NCI-H526 treated with DMSO at 0.1 percent for 48 hours (cell line): ENCODE data around the gene DNMT3A.
"Not testable (repeated sequence)": the region's sequence is repeated elsewhere in the genome, so short reads cannot be mapped to it uniquely, and the experiment has no call there.

ENCODE experiments used
- DNase-seq: peaks from one replicate; lab custom pipeline; 2025; lab: John Stamatoyannopoulos, UW

DNMT3A gene

DNA sequence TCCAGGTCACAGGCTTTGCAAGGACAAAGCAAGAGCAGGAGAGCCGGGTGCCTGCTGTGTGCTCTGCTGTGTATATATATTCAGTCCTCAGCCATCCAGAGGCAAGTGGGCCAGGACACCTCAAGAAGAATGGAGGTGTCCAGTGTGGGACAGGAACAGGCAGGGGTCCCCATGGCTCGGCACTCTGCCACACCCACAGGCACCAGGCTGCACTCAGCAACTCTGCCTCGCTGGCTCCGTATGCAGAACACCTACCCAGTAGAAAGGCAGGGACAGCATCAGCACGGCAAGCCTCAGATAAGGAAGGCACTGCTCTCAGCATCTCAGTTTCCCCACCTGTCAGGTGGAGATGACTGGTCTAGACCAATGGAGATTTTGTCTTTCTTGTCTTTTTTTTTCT lies 57.8 kb downstream of the DNMT3A start:
- no peak for DNase-seq

DNA sequence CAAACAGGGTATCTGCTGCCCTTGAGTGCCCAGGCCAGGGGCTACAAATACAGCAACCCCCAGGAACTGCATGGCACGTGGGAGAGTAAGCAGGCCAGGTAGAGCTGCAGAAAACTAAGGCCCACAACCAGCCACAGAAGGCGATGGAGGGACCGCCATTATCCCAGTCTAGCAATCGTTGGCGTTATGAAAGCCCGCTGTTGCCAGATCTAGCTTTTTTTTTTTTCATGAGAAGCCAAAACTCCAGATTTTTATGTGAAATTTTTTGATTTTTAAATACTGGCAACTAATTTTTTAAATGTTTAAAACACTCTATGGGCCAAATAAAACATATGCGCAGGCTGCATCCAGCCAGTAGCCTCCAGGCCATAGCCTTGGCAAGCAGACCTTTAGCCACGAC lies 59.8 kb downstream of the DNMT3A start:
- DNase-seq, result no peak

GRCh38 chr2:25281522-25281921 lies 60.2 kb downstream of the DNMT3A start:
- DNase-seq, result no peak

- DNase-seq, result no peak
These were observed 61.6 kb downstream of the DNMT3A start for GRCh38 chr2:25280051-25280687.

DNA sequence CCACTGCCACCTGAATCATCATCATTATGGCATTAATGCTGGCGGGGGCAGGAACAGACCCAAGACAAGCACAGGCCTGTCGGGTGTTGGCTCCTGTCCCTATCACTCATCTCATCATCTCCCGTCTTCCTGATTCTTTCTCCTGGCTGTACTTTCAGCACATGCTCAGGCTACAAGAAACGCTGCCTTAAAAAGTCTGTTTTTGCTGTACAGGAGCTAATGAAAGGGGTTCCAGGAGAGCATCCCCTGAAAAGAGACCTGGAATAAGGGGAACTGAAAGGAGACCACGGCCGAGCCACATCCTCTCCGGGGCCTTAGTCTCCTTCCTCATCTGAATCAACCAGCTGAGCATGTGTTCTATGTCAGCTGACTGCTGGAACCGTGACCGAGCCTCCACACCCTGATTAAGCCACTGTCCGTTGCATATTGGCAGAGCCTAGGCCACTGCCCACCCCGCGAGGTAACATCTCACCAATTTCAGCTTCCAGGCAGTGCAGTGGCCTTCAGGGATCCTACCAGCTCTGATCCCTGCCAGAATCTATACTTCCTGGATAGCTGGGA lies 62.6 kb downstream of the DNMT3A start:
- DNase-seq, result no peak

DNA sequence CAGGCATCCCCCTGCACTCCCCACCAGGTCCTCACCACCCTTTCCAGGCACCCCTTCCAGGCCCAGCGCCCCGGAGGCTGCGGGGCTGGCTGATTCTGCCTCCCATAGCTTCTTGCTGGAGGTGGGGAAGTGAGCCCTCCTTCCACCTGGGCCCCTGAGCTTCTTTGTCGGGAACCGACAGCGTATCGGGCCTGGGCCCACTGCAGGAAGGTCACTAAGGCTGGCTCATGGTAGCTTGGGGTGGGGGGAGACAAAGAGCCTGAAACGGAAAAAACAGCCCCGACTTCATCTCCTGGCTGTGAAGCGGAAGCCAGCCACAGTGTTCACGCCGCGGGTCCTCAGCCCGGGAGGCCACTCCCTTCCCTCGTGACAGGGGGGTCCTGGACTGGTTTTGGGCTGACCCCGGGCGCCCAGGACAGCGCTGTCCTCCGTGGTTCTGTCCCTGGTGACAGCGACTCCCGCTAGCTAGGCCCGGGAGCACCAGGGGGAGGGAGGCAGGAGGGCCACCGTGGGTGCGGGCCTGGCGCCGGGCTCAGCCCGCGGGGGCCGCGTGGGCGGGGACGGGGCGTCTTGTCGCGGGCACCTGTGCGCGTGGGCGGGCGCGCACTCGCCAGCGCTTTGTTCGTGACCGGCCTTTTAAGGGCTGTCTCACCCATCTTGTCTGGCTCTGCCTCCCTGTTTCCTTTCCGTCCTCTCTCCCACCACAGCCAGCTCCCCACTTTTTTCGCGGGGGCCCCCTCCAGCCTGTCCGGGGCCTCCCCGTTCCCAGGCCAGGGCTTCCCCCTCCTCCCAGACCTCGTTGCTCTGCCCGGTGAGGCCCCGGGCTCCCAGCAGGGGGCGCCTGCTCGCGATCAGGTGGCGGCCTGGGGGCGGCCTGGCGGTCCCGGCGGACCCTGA lies 64.9 kb downstream of the DNMT3A start:
- DNase-seq, result no peak

GRCh38 chr2:25275575-25275965 lies 66.2 kb downstream of the DNMT3A start:
- no peak for DNase-seq

- DNase-seq, result no peak
These were observed 66.7 kb downstream of the DNMT3A start for GRCh38 chr2:25274868-25275574.

DNA sequence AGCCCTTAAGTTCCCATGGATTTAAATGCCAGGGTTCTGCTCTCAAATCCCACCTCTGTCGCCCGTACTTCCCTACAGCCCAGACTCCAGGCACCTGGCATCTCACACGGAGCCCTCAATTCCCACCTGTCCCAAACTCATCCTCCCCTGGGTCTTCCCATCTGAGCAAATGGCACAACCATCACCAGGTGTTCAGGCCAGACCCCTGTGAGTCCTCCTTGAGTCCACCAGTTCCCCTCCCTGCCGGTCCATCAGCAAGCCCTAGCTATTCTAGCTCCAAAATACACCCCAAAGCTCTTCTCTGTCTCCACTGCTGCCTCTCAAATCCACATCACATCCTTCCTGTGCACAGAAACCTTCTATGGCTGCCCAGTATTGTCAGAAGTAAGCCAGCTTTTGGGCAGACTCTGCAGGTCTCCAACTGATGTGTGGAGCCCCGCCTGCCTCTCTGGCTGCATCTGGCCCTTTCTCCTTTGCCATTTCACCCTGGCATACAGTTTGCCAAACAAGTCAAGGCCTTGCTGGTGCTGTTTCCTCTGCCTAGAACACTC lies 67.7 kb downstream of the DNMT3A start:
- DNase-seq, result no peak

- not testable (repeated sequence) for DNase-seq
These were observed 69.0 kb downstream of the DNMT3A start for GRCh38 chr2:25272705-25273104.

- DNase-seq, result no peak
These were observed 71.7 kb downstream of the DNMT3A start for GRCh38 chr2:25270061-25270460.

- no peak for DNase-seq
These were observed 72.5 kb downstream of the DNMT3A start for GRCh38 chr2:25269233-25269632.

- no peak for DNase-seq
These were observed 73.6 kb downstream of the DNMT3A start for GRCh38 chr2:25268139-25268538.

DNA sequence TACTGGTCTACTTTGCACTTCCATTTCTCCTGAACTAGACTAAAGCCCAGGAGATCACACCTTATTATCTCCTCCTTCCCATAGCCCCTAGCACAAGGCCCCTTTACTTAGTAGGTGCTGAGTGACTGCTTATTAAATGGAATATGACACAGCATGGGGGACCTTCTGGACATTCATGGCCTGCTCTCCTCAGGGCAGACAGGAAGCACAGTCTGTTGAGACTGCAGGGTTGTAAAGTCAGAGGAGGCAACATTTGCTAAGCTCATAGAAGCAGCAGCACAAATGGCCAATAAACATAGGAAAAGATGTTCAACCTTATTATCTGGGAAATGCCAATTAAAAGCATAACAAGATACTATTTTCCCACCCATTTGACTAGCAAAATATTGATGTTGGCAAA lies 75.3 kb downstream of the DNMT3A start:
- DNase-seq, result peak; percentile 9

GRCh38 chr2:25265802-25266201 lies 75.9 kb downstream of the DNMT3A start:
- DNase-seq, result no peak

DNA sequence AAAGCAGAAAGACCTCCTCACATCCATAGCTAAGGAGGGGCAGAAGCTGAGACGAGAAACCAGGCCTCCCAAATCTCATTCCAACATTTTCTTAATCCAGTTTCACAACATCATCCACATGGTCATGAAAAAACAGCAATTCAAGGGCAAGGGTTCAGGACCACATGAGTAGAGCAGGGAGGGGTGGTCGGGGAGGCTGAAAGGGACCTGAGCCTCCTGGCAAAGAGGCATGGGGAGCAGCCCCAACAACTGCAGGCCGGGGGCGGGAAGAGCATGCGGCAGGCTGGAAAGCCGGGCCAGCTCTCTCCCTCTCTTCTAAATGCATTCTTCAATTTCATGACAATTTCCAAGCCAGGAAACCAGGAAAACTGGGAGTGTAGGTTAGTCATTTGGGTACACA lies 76.7 kb downstream of the DNMT3A start:
- DNase-seq, result no peak

DNA sequence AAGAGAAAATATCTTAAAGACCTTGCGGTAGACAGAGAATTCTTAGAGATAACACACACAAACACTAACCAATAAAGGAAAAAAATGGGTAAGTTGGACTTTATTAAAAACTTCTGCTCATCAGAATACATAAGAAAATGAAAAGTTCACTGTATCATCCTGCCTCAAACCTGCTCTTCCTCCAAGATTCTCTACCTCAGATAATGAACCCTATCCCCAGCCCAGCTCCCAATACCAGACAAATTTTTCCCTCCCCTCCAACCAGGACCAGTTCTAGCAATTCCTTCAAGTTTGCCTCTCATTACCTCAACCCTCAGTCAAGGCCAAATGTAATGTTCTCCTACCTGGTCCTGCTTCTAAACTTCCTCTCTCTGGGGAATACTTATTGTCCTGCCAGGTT lies 79.4 kb downstream of the DNMT3A start:
- DNase-seq, result no peak

DNA sequence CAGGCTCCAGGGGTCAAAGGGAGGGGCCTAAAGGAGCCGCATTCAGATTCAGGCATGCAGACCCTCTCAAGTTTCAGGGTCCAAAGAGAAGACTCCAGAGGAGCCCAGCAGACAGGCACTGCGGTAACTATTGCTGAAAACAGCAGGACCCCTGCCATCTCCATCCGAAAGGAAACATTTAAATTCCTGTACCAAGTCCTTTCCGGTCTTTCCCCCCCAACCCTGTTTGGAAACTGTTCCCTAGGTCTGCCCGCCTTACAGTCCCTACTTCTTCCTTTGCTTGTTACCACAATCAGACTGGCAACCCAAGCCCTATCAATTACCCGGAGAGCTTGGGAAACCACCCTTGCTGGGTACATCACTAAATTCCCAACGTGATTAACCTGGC lies 82.0 kb downstream of the DNMT3A start:
- DNase-seq, result no peak

DNA sequence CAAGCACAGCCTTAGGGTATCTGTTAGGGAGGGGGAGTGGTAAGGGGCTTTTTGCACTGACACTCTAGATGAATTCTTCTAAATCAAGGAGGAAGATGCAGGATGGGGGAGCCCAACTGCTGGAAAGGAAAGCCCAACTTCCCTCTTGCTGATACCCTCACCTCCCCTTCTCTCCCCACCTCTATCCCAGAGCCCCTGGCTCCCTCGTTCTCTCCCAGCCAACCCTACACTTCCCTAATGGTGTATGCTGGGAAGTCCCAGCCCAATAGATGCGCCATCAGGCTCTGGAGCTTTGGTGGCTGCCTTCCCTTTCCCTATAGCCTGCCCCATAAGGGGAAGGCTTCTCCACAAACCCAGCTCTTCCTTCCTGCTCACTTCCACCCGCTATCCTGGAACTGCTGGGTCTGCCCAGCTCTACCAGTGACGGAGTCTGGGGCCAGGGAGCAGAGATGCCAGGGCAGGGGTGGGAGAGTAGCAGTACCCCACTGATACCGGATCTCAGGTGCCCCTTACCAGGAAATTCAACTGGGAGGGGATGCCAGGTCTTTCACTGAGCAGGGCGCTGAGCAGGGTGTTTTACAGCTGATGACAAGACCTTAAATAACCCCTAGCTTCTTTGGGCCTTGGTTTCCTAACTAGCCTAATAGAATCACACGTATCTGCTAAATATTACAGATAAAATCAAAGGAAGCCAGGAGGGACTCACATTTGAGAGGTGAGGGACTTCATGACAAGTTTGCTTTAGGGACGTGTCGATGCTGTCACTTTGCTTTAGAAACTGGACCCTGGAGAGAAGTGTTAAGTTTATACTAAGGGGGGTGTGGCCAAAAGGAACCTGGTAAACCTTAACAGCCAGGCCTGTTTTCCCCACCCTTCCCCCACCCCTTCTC lies 82.6 kb downstream of the DNMT3A start:
- DNase-seq, result no peak

GRCh38 chr2:25257931-25258846 lies 83.5 kb downstream of the DNMT3A start:
- no peak for DNase-seq
